ENCODE data around the gene PCDH19. TPM values are rescaled to one million over a fixed set of nuclear protein-coding genes. Genes with fewer than 3 reads are reported as not detected.

Gene PCDH19
- polyA plus RNA-seq, 6 donors from 2014 or later = 0.04 TPM; not detected in 5

GRCh38 chrX:100411802-100412715 is 2.0 kb upstream of the PCDH19 start:
- ATAC-seq (ENCODE audit: low read depth in 2 of 2) (no peak), DNase-seq (no peak)
- Mint-ChIP-seq H3K9me3 (peaks cover 0 to 8% (median 4%) of the 10 kb centered on the region in 7 donors), H3K4me1 (peaks cover 7 to 22% (median 8%) of the 10 kb centered on the region in 3 donors), H3K27ac (peak overlapping the region in 1 of 6 donors; percentile 66), H3K4me3 (peak overlapping the region in 6 of 8 donors; percentile 16 to 79 (median 37)), H3K36me3 (peaks cover 0 to 8% of the 10 kb centered on the region in 2 donors), H3K27me3 (peaks cover 24 to 65% (median 60%) of the 10 kb centered on the region in 3 donors)

GRCh38 chrX:100410901-100411801 is 1.1 kb upstream of the PCDH19 start:
- Mint-ChIP-seq H3K27ac (peak overlapping the region in 2 of 6 donors; percentile 49 to 66), H3K9me3 (peaks cover 0 to 14% (median 9%) of the 10 kb centered on the region in 7 donors), H3K36me3 (peaks cover 0 to 8% of the 10 kb centered on the region in 2 donors), H3K27me3 (peaks cover 29 to 69% (median 66%) of the 10 kb centered on the region in 3 donors), H3K4me1 (peaks cover 7 to 22% (median 8%) of the 10 kb centered on the region in 3 donors), H3K4me3 (peak overlapping the region; percentile 35 to 79 (median 56))
- DNase-seq (no peak), ATAC-seq (ENCODE audit: low read depth in 2 of 2) (no peak)

- no peak for ATAC-seq (ENCODE audit: low read depth in 2 of 2)
- peaks cover 7 to 22% (median 8%) of the 10 kb centered on the region in 3 donors for H3K4me1 Mint-ChIP-seq
- H3K27ac Mint-ChIP-seq = peak overlapping the region in 1 of 6 donors; percentile 24
- H3K4me3 Mint-ChIP-seq = peak overlapping the region in 7 of 8 donors; percentile 25 to 80 (median 68)
- peaks cover 27 to 67% (median 60%) of the 10 kb centered on the region in 3 donors for H3K27me3 Mint-ChIP-seq
- H3K36me3 Mint-ChIP-seq = peaks cover 0 to 8% of the 10 kb centered on the region in 2 donors
- no peak for DNase-seq
- peaks cover 0 to 16% (median 8%) of the 10 kb centered on the region in 7 donors for H3K9me3 Mint-ChIP-seq
These were observed 1.1 kb downstream of the PCDH19 start for GRCh38 chrX:100408713-100409609.

GRCh38 chrX:100407784-100408712 is 2.0 kb downstream of the PCDH19 start:
- ATAC-seq (ENCODE audit: low read depth in 2 of 2) (no peak), DNase-seq (no peak)
- Mint-ChIP-seq H3K9me3 (peaks cover 0 to 15% (median 8%) of the 10 kb centered on the region in 7 donors), H3K27ac (peak overlapping the region in 3 of 6 donors; percentile 37 to 44 (median 39)), H3K27me3 (peaks cover 21 to 67% (median 53%) of the 10 kb centered on the region in 3 donors), H3K4me1 (peaks cover 4 to 20% (median 8%) of the 10 kb centered on the region in 3 donors), H3K4me3 (peak overlapping the region in 1 of 8 donors; percentile 30), H3K36me3 (peaks cover 0 to 8% of the 10 kb centered on the region in 2 donors)

GRCh38 chrX:100407147-100407783 is 2.8 kb downstream of the PCDH19 start:
- peak overlapping the region in 5 of 8 donors; percentile 21 to 60 (median 43) for H3K4me3 Mint-ChIP-seq
- peaks cover 0 to 14% (median 4%) of the 10 kb centered on the region in 3 donors for H3K4me1 Mint-ChIP-seq
- H3K9me3 Mint-ChIP-seq = peaks cover 0 to 16% (median 8%) of the 10 kb centered on the region in 7 donors
- peaks cover 0 to 8% of the 10 kb centered on the region in 2 donors for H3K36me3 Mint-ChIP-seq
- no peak for ATAC-seq (ENCODE audit: low read depth in 2 of 2)
- no peak for DNase-seq
- peaks cover 20 to 67% (median 49%) of the 10 kb centered on the region in 3 donors for H3K27me3 Mint-ChIP-seq
- H3K27ac Mint-ChIP-seq = peak overlapping the region in 3 of 6 donors; percentile 10 to 56 (median 44)

- Mint-ChIP-seq H3K36me3 (peaks cover 0 to 8% of the 10 kb centered on the region in 2 donors), H3K4me3 (no peak overlapping the region), H3K27me3 (peaks cover 23 to 63% (median 43%) of the 10 kb centered on the region in 3 donors), H3K27ac (no peak overlapping the region), H3K4me1 (peaks cover 0 to 9% (median 4%) of the 10 kb centered on the region in 3 donors), H3K9me3 (peaks cover 0 to 17% (median 8%) of the 10 kb centered on the region in 7 donors)
- DNase-seq (no peak), ATAC-seq (ENCODE audit: low read depth in 2 of 2) (no peak)
These were observed 4.6 kb downstream of the PCDH19 start for GRCh38 chrX:100405424-100405823.

GRCh38 chrX:100404851-100405250 is 5.2 kb downstream of the PCDH19 start:
- Mint-ChIP-seq H3K9me3 (peaks cover 0 to 17% (median 8%) of the 10 kb centered on the region in 7 donors), H3K27ac (no peak overlapping the region), H3K4me3 (no peak overlapping the region), H3K27me3 (peaks cover 23 to 59% (median 41%) of the 10 kb centered on the region in 3 donors), H3K4me1 (peaks cover 0 to 9% (median 3%) of the 10 kb centered on the region in 3 donors), H3K36me3 (peaks cover 0 to 5% of the 10 kb centered on the region in 2 donors)
- DNase-seq (no peak), ATAC-seq (ENCODE audit: low read depth in 2 of 2) (no peak)

GRCh38 chrX:100395781-100396180 is 14.3 kb downstream of the PCDH19 start:
- peaks cover 0 to 22% (median 8%) of the 10 kb centered on the region in 3 donors for H3K27me3 Mint-ChIP-seq
- no peak overlapping the region for H3K4me3 Mint-ChIP-seq
- DNase-seq = no peak
- no peak for ATAC-seq (ENCODE audit: low read depth in 2 of 2)
- H3K36me3 Mint-ChIP-seq = no peaks in the 10 kb centered on the region
- H3K27ac Mint-ChIP-seq = no peak overlapping the region
- H3K4me1 Mint-ChIP-seq = no peaks in the 10 kb centered on the region
- H3K9me3 Mint-ChIP-seq = peaks cover 0 to 5% (median 0%) of the 10 kb centered on the region in 7 donors

- Mint-ChIP-seq H3K36me3 (no peaks in the 10 kb centered on the region), H3K9me3 (no peaks in the 10 kb centered on the region), H3K4me1 (no peaks in the 10 kb centered on the region), H3K4me3 (no peak overlapping the region), H3K27me3 (peaks cover 0 to 11% (median 5%) of the 10 kb centered on the region in 3 donors), H3K27ac (no peak overlapping the region)
- ATAC-seq (ENCODE audit: low read depth in 2 of 2) = no peak
- no peak for DNase-seq
These were observed 28.5 kb downstream of the PCDH19 start for GRCh38 chrX:100381619-100382018.

GRCh38 chrX:100379388-100379986 is 30.6 kb downstream of the PCDH19 start:
- no peaks in the 10 kb centered on the region for H3K9me3 Mint-ChIP-seq
- no peak for DNase-seq
- H3K27ac Mint-ChIP-seq = peak overlapping the region in 1 of 6 donors; percentile 18
- H3K36me3 Mint-ChIP-seq = no peaks in the 10 kb centered on the region
- no peaks in the 10 kb centered on the region for H3K4me1 Mint-ChIP-seq
- no peak for ATAC-seq (ENCODE audit: low read depth in 2 of 2)
- no peak overlapping the region for H3K4me3 Mint-ChIP-seq
- peaks cover 0 to 11% (median 5%) of the 10 kb centered on the region in 3 donors for H3K27me3 Mint-ChIP-seq

GRCh38 chrX:100377826-100378225 is 32.2 kb downstream of the PCDH19 start:
- DNase-seq (no peak), ATAC-seq (ENCODE audit: low read depth in 2 of 2) (no peak)
- H3K27me3 Mint-ChIP-seq = peaks cover 0 to 11% (median 5%) of the 10 kb centered on the region in 3 donors
- no peaks in the 10 kb centered on the region for H3K9me3 Mint-ChIP-seq
- no peak overlapping the region for H3K4me3 Mint-ChIP-seq
- H3K27ac Mint-ChIP-seq = no peak overlapping the region
- H3K36me3 Mint-ChIP-seq = no peaks in the 10 kb centered on the region
- no peaks in the 10 kb centered on the region for H3K4me1 Mint-ChIP-seq
